Amniotic stem cell (primary cell): ENCODE measurements around the gene ZNF267.
A peak's percentile ranks its signal among the peaks of the same experiment; 100 is the strongest.
"Not testable (repeated sequence)": the region's sequence is repeated elsewhere in the genome, so short reads cannot be mapped to it uniquely, and the experiment has no call there.

Experiments
- DNase-seq: peaks from one replicate; lab custom pipeline; 2025; lab: John Stamatoyannopoulos, UW

Gene ZNF267

GRCh38 chr16:31873556-31874365 lies at the start of gene ZNF267:
Gene ZNF267 (plus strand): TSS chr16:31873807. CDS start chr16:31873967, 160 bp downstream.
- DNase-seq = peak; percentile 92

DNA sequence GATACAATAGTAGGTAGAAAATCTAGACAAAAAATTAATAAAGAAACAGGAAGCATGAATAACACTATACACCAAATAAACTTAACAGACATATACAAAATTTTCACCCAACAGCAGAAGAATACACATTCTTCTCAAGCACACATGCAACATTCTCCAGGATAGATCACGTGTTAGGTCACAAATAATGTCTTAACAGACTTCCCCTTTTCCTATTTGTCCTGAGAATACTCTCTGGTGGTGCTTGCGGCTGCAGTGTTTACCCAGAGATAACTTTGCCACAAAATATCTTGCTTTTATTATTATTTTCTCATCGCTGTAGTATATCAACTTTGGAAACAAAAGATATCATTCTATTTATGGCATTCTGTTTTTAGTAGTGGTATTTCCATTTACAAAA lies 40.6 kb upstream of the ZNF267 start:
- no peak for DNase-seq

- DNase-seq = not testable (repeated sequence)
These were observed 37.2 kb upstream of the ZNF267 start for GRCh38 chr16:31836396-31836795.

DNA sequence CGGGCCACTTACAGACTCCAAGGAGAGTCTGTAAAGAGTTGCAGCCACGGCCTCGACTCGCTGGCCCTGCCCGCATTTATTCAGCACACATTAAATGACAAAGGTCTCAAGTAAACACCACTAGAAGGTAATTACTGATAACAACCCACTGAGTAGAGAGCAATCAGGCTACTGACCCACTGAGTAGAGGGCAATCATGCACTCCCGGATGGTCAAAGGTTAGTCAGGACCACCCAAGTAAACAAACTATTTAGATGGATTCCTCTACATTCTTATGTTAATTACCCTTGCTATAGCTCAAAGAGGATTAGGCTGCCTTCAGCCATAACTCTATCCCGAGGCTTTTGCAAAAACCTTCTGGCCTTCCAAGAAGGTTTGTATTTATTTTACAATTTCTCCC lies 30.7 kb upstream of the ZNF267 start:
- DNase-seq = no peak

DNA sequence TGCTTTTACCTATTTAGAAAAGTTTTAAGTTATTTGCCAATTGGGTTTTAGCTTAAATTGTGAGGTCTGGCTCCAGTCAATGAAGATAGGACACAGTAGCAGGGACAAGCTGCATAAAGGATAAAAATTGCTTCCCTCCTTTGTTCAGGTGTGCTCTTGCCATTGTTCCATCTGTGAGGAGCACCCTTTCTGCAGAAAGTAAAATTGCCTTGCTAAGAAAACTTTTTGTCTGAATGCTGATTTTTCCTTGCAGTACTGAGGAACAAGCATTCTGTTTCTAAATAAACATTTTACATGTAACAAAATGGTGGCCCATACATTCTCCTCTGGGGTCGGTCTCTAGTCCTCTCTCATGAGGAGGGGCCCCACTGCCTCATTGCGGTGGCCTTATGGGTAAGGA lies 25.0 kb upstream of the ZNF267 start:
- DNase-seq = not testable (repeated sequence)

DNA sequence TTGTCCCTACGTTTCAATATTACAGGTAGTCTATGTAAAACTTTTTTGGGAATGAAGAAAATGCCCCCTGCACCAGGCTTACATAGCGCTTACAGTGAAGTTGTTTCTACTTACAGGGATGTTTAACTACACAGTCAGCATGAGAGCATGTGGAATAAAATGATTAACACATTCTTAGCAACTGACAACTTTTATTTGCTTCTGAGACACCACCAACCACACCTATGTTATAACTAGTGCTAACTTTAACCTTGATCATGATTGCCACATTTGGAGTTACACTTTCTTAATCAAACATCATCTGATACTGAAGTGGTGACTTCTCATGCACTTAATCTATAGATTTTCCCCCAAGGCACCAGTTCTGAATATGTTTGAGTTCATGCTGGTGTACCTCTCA lies 20.3 kb upstream of the ZNF267 start:
- DNase-seq = no peak

- no peak for DNase-seq
These were observed 13.1 kb upstream of the ZNF267 start for GRCh38 chr16:31860508-31860907.

- DNase-seq = no peak
These were observed 12.2 kb upstream of the ZNF267 start for GRCh38 chr16:31861455-31861854.

- DNase-seq = no peak
These were observed 10.8 kb upstream of the ZNF267 start for GRCh38 chr16:31862761-31863160.

DNA sequence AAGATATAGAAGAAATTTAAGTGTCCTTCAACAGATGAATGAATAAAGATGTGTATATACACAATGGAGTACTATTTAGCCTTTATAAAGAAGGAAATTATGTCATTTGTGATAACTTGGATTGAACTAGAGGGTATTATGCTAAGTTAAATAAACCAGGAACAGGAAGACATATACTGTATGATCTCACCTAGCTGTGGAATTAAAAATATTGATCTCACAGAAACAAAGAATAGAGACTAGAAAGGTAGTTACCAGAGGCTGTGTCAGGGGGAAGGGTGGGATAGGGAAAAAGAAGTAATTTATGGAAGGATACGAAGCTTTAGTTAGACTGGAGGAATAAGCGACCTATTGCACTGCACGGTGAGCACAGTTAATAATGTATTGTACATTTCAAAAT lies 5.4 kb upstream of the ZNF267 start:
- DNase-seq = no peak

- peak; percentile 77 for DNase-seq
These were observed 4.9 kb upstream of the ZNF267 start for GRCh38 chr16:31868691-31869167.

DNA sequence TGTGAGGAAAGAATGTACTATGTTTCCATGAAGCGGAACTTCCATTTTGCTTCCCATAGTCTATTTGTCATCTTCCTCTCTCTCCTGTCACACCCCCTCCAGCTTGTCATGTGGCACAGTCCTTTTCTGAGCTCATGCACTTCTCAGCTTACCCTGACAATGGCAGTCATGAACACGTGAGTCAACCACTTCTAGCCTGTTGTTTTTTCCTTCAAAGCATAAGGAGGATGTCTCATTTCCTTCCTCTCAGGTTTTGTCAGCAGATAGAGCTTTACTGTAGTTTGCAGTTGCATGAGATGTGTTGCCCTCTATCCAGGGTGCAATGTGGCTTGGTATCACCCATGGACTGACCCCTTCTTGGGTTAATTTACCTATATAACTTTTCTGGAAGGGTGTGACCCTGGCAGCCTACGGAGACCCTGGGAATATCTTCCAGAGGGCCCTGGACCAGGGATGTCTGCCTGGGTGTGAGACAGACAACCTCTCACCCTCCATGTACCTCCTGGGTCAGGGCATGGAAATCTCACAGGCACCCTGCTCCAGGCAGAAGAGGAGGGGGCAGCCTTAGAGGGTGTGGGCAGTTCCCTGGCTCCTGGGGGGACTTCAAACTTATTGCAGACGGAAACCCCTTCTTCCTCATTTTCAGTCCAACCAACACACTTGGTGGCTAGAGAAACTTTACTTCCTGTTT lies 4.0 kb upstream of the ZNF267 start:
- peak; percentile 33 for DNase-seq

GRCh38 chr16:31870809-31871208 lies 2.8 kb upstream of the ZNF267 start:
- no peak for DNase-seq

DNA sequence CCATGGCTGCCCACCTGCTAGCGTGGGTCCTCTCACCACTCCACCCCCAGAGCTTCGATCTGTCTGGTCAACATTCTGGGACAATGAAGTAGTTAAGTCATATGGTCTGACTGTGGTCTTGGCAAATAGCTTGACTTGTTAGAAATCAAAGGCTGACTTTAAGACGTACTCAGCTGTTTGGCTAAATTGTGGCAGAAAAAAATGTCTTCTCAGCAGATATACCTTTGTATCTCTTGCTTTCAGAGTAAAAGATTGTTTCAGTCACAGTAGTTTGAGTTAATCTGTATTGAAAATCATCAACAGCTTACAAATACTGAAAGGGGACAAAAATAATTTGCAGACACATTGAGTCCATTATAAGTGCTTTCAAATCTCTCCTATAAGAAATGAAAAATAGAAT lies 2.1 kb upstream of the ZNF267 start:
- no peak for DNase-seq

GRCh38 chr16:31872201-31872600 lies 1.4 kb upstream of the ZNF267 start:
- no peak for DNase-seq

- peak; percentile 25 for DNase-seq
These were observed 932 bp downstream of the ZNF267 start for GRCh38 chr16:31874366-31875111.

GRCh38 chr16:31875112-31875803 lies 1.7 kb downstream of the ZNF267 start:
- no peak for DNase-seq

GRCh38 chr16:31875928-31876547 lies 2.4 kb downstream of the ZNF267 start:
- no peak for DNase-seq

DNA sequence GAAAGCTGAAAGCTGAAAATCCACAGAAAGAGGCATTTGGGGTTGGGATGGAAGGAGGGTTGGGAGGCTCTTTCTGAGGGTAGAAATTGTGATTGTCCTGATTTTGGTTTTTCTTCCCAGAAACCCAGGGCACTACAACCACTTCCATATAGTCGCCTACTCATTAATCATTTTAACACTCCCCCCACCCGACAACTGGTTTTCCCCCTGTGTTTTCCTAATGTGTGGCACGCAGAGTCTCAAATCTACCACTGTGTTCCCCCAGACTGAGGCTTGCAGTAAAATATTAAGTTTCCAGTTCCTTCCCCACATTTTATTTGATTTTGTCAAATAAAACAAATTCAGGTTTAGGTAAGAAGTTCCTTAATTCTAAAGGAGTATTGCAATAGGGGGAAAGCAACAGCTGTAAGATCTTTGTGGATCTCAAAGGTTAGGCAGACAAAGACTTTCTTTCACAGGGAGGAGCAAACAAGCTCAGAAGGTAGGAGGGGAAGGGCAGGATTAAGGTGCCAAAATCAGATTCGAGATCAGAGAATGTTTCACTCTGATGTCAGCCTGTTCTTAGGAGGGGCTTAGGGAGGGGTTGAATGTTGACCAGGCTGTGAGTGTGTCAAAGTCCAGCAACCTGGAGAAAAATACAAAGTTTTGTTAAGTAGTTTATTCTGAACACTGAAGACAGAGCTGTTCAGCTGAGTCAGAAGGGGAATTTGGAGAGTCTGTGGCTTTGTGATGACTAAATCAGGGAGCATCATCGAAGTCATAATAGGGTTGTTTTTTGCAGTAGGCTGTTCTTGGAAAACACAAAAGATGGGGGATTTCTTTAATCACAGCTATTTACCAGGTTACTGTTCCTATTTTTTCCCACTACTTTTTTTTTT lies 3.6 kb downstream of the ZNF267 start:
- peak; percentile 56 for DNase-seq

GRCh38 chr16:31877876-31878642 lies 4.5 kb downstream of the ZNF267 start:
- DNase-seq = no peak
